H9 (cell line): ENCODE measurements around the gene TPBGL. TPM values are rescaled to one million over a fixed set of nuclear protein-coding genes. Genes with fewer than 3 reads are reported as not detected.

Source experiments
- DNase-seq: peaks from one replicate; pipeline ENCODE4 v3.0.0-alpha.2; 2017
- H2AFZ ChIP-seq: one replicate; pipeline ENCODE4 v1.6.1; 2013; ENCODE audit warnings: mild to moderate bottlenecking, low read length, control low read depth, moderate library complexity
- H2AK5ac ChIP-seq: 2 replicates; pipeline ENCODE4 v1.6.1; 2013; ENCODE audit warnings: low read length, control low read depth, mixed read lengths; ENCODE audit not compliant: insufficient read length
- H2BK120ac ChIP-seq: one replicate; pipeline ENCODE4 v1.6.1; 2013; ENCODE audit warnings: low read depth, mild to moderate bottlenecking, low read length, control low read depth, inconsistent platforms; ENCODE audit not compliant: poor library complexity, severe bottlenecking
- H2BK12ac ChIP-seq: 2 replicates; pipeline ENCODE4 v1.6.1; 2013; ENCODE audit warnings: low read length, control low read depth, mixed read lengths, low read depth; ENCODE audit not compliant: insufficient read length
- H2BK15ac ChIP-seq: 2 replicates; pipeline ENCODE4 v1.6.1; 2013; ENCODE audit warnings: low read depth, low read length, control low read depth
- H2BK20ac ChIP-seq: one replicate; pipeline ENCODE4 v1.6.1; 2013; ENCODE audit warnings: low read depth, mild to moderate bottlenecking, low read length, control low read depth, inconsistent platforms; ENCODE audit not compliant: poor library complexity, severe bottlenecking
- H2BK5ac ChIP-seq: 2 replicates; pipeline ENCODE4 v1.6.1; 2013; ENCODE audit warnings: low read length, control low read depth, mixed read lengths; ENCODE audit not compliant: insufficient read length
- H3K14ac ChIP-seq: 2 replicates; pipeline ENCODE4 v1.6.1; 2013; ENCODE audit warnings: low read length, control low read depth; ENCODE audit not compliant: insufficient read depth
- H3K18ac ChIP-seq: 2 replicates; pipeline ENCODE4 v1.6.1; 2013; ENCODE audit warnings: low read depth, mild to moderate bottlenecking, mixed read lengths, low read length, control low read depth; ENCODE audit not compliant: insufficient read length
- H3K23ac ChIP-seq: 2 replicates; pipeline ENCODE4 v1.6.1; 2013; ENCODE audit warnings: low read length, control low read depth, mixed read lengths, low read depth; ENCODE audit not compliant: insufficient read length
- H3K23me2 ChIP-seq: 2 replicates; pipeline ENCODE4 v1.6.1; 2013; ENCODE audit warnings: low read depth, mild to moderate bottlenecking, mixed read lengths, low read length, control low read depth; ENCODE audit not compliant: insufficient read length, poor library complexity, severe bottlenecking
- H3K27ac ChIP-seq: 2 replicates; pipeline ENCODE4 v1.5.1; 2013; ENCODE audit warnings: low read length, control low read depth, mixed read lengths, low read depth; ENCODE audit not compliant: insufficient read length
- H3K27me3 ChIP-seq: 2 replicates; pipeline ENCODE4 v1.6.1; 2013; ENCODE audit warnings: low read length, control low read depth, inconsistent platforms; ENCODE audit not compliant: insufficient read depth
- H3K4ac ChIP-seq: 2 replicates; pipeline ENCODE4 v1.6.1; 2013; ENCODE audit warnings: low read depth, mild to moderate bottlenecking, control low read depth, inconsistent platforms, low read length, moderate library complexity
- H3K4me1 ChIP-seq: 2 replicates; pipeline ENCODE4 v1.6.1; 2013; ENCODE audit warnings: low read length, control low read depth, inconsistent platforms; ENCODE audit not compliant: insufficient read depth
- H3K4me2 ChIP-seq: 2 replicates; pipeline ENCODE4 v1.6.1; 2013; ENCODE audit warnings: low read length, control low read depth, mixed read lengths; ENCODE audit not compliant: insufficient read length, insufficient read depth
- H3K56ac ChIP-seq: 2 replicates; pipeline ENCODE4 v1.6.1; 2013; ENCODE audit warnings: low read depth, mild to moderate bottlenecking, mixed read lengths, low read length, control low read depth; ENCODE audit not compliant: insufficient read length
- H3K79me1 ChIP-seq: 2 replicates; pipeline ENCODE4 v1.6.1; 2013; ENCODE audit warnings: low read depth, mild to moderate bottlenecking, moderate library complexity, low read length, control low read depth, inconsistent platforms; ENCODE audit not compliant: insufficient read depth, poor library complexity, severe bottlenecking
- H3K79me2 ChIP-seq: 2 replicates; pipeline ENCODE4 v1.6.1; 2013; ENCODE audit warnings: low read length, control low read depth, inconsistent platforms; ENCODE audit not compliant: insufficient read depth
- H3K9ac ChIP-seq: 2 replicates; pipeline ENCODE4 v1.6.1; 2013; ENCODE audit warnings: low read length, control low read depth, mixed read lengths; ENCODE audit not compliant: insufficient read length; ENCODE audit errors: extremely low read depth
- H3K9me3 ChIP-seq: one replicate; pipeline ENCODE4 v1.6.1; 2013; ENCODE audit warnings: low read depth, low read length, inconsistent platforms; ENCODE audit not compliant: control insufficient read depth
- H3T11ph ChIP-seq: one replicate; pipeline ENCODE4 v1.6.1; 2013; ENCODE audit warnings: mild to moderate bottlenecking, low read length, control low read depth, inconsistent platforms
- H4K20me1 ChIP-seq: one replicate; pipeline ENCODE4 v1.6.1; 2013; ENCODE audit not compliant: control insufficient read depth, insufficient read length, insufficient read depth
- H4K5ac ChIP-seq: 2 replicates; pipeline ENCODE4 v1.6.1; 2013; ENCODE audit warnings: low read depth, mild to moderate bottlenecking, mixed read lengths, low read length, control low read depth; ENCODE audit not compliant: insufficient read length
- H4K8ac ChIP-seq: replicated peaks from 2 replicates; pipeline ENCODE4 v1.6.1; 2013; ENCODE audit warnings: low read length, control low read depth, mixed read lengths, low read depth; ENCODE audit not compliant: insufficient read length
- H4K91ac ChIP-seq: 2 replicates; pipeline ENCODE4 v1.6.1; 2013; ENCODE audit warnings: low read depth, mild to moderate bottlenecking, moderate library complexity, mixed read lengths, low read length, control low read depth; ENCODE audit not compliant: insufficient read length
- H3K27ac Mint-ChIP-seq, 3 experiments: 2 replicates in 2 of 3; 3 replicates in 1 of 3; pipeline ENCODE4 v1.8.0; 2020 to 2021; ENCODE audit warnings: mixed read lengths in 3 of 3, mild to moderate bottlenecking in 1 of 3, moderate library complexity in 1 of 3
- H3K27me3 Mint-ChIP-seq: 2 replicates; pipeline ENCODE4 v1.8.0; 2021; ENCODE audit warnings: low read depth, mild to moderate bottlenecking, moderate library complexity, mixed read lengths
- H3K36me3 Mint-ChIP-seq, 3 experiments: 2 replicates in 2 of 3; 3 replicates in 1 of 3; pipeline ENCODE4 v1.8.0; 2020 to 2021; ENCODE audit warnings: low read depth in 3 of 3, mixed read lengths in 3 of 3; ENCODE audit not compliant: insufficient read depth in 1 of 3
- H3K4me1 Mint-ChIP-seq, 2 experiments: 2 replicates each; pipeline ENCODE4 v1.8.0; 2020; ENCODE audit warnings: mixed read lengths in 2 of 2
- H3K4me3 Mint-ChIP-seq, 2 experiments: 2 replicates in 1 of 2; 3 replicates in 1 of 2; pipeline ENCODE4 v1.8.0; 2020 to 2021; ENCODE audit warnings: mild to moderate bottlenecking in 2 of 2, mixed read lengths in 2 of 2, moderate library complexity in 1 of 2
- H3K9me3 Mint-ChIP-seq, 2 experiments: 2 replicates in 1 of 2; 3 replicates in 1 of 2; pipeline ENCODE4 v1.8.0; 2020; ENCODE audit warnings: mild to moderate bottlenecking in 2 of 2, mixed read lengths in 2 of 2, moderate library complexity in 1 of 2
- CTCF ChIP-seq: fragments of 200-600 bp; sonication (generic); conservative IDR thresholded peaks from 3 replicates; pipeline ENCODE4 v1.8.0; 2021; ENCODE audit warnings: antibody characterized with exemption, mild to moderate bottlenecking
- WGBS: extraction: QIAGEN DNeasy Blood & Tissue Kit; methylation state at CpG from one replicate; pipeline ENCODE4 v1.1.7; 2013; ENCODE audit warnings: missing lambda C conversion rate, low lambda C conversion rate, mixed read lengths; ENCODE audit not compliant: insufficient read length; ENCODE audit errors: extremely low coverage; 5-methylcytosine and 5-hydroxymethylcytosine counted together
- total RNA-seq: library from RNA; stranded (reverse); gene quantifications from 2 replicates; pipeline ENCODE4 v1.2.1, GENCODE V29; 2021

TPBGL gene
- total RNA-seq, 1 experiment from 2014 or later = 0.61 TPM

- no peak overlapping the region for H3K56ac ChIP-seq
- no peak overlapping the region for H3K9ac ChIP-seq
- H3K4me1 Mint-ChIP-seq = peaks cover 4 to 10% of the 10 kb centered on the region in 2 experiments; a peak in 3 of 4 replicates
- no peaks in the 10 kb centered on the region; a peak in 1 of 7 replicates for H3K36me3 Mint-ChIP-seq
- H4K8ac ChIP-seq = no peak overlapping the region
- no peak overlapping the region for H3K23ac ChIP-seq
- no peak overlapping the region for H2BK12ac ChIP-seq
- H2BK120ac ChIP-seq = no peak overlapping the region
- H2AK5ac ChIP-seq = no peak overlapping the region
- no peak overlapping the region for H2BK15ac ChIP-seq
- H3K9me3 Mint-ChIP-seq = no peaks in the 10 kb centered on the region
- H3K79me2 ChIP-seq = no peaks in the 10 kb centered on the region
- H3K27ac ChIP-seq = no peak overlapping the region
- H3K4me1 ChIP-seq = no peaks in the 10 kb centered on the region; the same call in 1 of the 2 replicates
- no peak overlapping the region for H3K14ac ChIP-seq
- H2BK20ac ChIP-seq = no peak overlapping the region
- H3K27me3 ChIP-seq = peaks cover 18% of the 10 kb centered on the region; the same call in 1 of the 2 replicates
- H4K5ac ChIP-seq = no peak overlapping the region
- peaks cover 6% of the 10 kb centered on the region for H3K23me2 ChIP-seq
- no peak overlapping the region for H2BK5ac ChIP-seq
- no peak overlapping the region for H3K18ac ChIP-seq
- no peak overlapping the region for H3T11ph ChIP-seq
- H3K27me3 Mint-ChIP-seq = peaks cover 46% of the 10 kb centered on the region
- H4K20me1 ChIP-seq = no peaks in the 10 kb centered on the region
- no peak overlapping the region for H3K27ac Mint-ChIP-seq
- no peak overlapping the region for H3K4me2 ChIP-seq
- no CpG with 5 or more reads among the region's 5 CpGs for WGBS
- no peak overlapping the region for H4K91ac ChIP-seq
- H3K4ac ChIP-seq = no peak overlapping the region
- TF ChIP-seq CTCF = peak; percentile 64
- no peaks in the 10 kb centered on the region for H3K9me3 ChIP-seq
- 0 out of 5 replicates have a peak overlapping the region, but pooled peaks of 1 of the 2 experiments have one; percentile 6 for H3K4me3 Mint-ChIP-seq
- no peak overlapping the region for H2AFZ ChIP-seq
- DNase-seq = peak; percentile 59
- H3K79me1 ChIP-seq = no peaks in the 10 kb centered on the region
Measured at GRCh38 chr11:75245356-75246005, 4.9 kb downstream of the TPBGL start.
